ENCODE results near the gene SGK2.

Gene SGK2

DNA sequence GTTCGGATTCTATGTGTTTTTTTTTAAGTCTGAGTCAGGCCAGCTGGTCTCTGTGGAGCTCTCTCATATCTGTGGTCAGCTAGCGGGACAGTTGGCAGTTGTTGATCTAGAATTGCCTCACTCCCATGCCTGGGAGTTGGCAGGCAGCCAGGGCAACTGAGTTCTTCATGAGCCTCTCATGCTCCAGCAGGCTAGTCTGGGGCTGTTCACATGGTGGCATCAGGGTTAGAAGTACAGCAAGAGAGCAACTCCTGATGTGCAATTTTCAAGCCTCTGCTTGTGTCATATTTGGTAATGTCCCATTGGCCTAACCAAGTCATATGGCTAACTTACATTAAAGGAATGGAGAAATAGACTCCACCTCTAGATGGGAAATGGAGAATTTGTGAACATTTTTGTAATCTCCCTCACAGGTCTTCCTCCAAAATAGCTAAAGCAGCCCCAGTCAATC, 25.2 kb downstream of the SGK2 start:
- TF ChIP-seq FOXP2 (optimal IDR thresholded peaks at IDR 0.05; ENCODE audit: borderline replicate concordance, extremely low read depth, extremely low read length, insufficient read depth) = no peak
- TF ChIP-seq TAF1 (IDR thresholded peaks at IDR 0.05; ENCODE audit: borderline replicate concordance, insufficient read depth, low read length) = no peak
- TF ChIP-seq, protein P1, sequence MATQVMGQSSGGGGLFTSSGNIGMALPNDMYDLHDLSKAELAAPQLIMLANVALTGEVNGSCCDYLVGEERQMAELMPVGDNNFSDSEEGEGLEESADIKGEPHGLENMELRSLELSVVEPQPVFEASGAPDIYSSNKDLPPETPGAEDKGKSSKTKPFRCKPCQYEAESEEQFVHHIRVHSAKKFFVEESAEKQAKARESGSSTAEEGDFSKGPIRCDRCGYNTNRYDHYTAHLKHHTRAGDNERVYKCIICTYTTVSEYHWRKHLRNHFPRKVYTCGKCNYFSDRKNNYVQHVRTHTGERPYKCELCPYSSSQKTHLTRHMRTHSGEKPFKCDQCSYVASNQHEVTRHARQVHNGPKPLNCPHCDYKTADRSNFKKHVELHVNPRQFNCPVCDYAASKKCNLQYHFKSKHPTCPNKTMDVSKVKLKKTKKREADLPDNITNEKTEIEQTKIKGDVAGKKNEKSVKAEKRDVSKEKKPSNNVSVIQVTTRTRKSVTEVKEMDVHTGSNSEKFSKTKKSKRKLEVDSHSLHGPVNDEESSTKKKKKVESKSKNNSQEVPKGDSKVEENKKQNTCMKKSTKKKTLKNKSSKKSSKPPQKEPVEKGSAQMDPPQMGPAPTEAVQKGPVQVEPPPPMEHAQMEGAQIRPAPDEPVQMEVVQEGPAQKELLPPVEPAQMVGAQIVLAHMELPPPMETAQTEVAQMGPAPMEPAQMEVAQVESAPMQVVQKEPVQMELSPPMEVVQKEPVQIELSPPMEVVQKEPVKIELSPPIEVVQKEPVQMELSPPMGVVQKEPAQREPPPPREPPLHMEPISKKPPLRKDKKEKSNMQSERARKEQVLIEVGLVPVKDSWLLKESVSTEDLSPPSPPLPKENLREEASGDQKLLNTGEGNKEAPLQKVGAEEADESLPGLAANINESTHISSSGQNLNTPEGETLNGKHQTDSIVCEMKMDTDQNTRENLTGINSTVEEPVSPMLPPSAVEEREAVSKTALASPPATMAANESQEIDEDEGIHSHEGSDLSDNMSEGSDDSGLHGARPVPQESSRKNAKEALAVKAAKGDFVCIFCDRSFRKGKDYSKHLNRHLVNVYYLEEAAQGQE (IDR thresholded peaks at IDR 0.05; ENCODE audit: insufficient read depth in 1 of 2, low read depth in 2 of 2, low read length in 2 of 2) = no peak

DNA sequence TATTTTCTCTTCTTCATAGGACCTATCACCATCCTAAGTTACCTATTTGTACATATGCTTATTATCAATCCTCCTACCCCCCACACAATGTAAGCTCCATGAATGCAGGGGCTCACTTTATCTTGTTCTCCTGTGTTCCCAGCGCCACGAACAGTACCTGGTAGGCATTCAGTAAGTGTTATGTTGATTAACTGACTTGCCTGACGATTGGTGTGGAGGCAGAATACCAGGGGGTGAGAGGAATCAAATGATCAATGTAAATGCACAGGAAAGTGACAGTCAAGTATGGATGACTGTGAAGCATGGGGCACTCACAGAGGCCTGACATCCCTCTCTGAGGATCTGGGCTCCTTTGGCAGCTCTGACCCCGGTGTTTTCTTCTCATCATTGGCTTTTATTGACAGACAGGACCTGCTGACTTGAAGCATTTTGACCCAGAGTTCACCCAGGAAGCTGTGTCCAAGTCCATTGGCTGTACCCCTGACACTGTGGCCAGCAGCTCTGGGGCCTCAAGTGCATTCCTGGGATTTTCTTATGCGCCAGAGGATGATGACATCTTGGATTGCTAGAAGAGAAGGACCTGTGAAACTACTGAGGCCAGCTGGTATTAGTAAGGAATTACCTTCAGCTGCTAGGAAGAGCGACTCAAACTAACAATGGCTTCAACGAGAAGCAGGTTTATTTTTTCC, 25.8 kb downstream of the SGK2 start:
- TF ChIP-seq, protein P1 (IDR thresholded peaks at IDR 0.05; ENCODE audit: insufficient read depth in 1 of 2, low read depth in 2 of 2, low read length in 2 of 2) = no peak
- TF ChIP-seq TAF1 (IDR thresholded peaks at IDR 0.05; ENCODE audit: borderline replicate concordance, insufficient read depth, low read length) = no peak
- no peak for TF ChIP-seq POLR2AphosphoS5 (IDR thresholded peaks at IDR 0.05; ENCODE audit: low read depth, low read length)
- no peak for TF ChIP-seq FOXP2 (optimal IDR thresholded peaks at IDR 0.05; ENCODE audit: borderline replicate concordance, extremely low read depth, extremely low read length, insufficient read depth)
- TF ChIP-seq SIN3A (IDR thresholded peaks at IDR 0.05; ENCODE audit: borderline replicate concordance, insufficient read depth, low read length) = no peak

DNA sequence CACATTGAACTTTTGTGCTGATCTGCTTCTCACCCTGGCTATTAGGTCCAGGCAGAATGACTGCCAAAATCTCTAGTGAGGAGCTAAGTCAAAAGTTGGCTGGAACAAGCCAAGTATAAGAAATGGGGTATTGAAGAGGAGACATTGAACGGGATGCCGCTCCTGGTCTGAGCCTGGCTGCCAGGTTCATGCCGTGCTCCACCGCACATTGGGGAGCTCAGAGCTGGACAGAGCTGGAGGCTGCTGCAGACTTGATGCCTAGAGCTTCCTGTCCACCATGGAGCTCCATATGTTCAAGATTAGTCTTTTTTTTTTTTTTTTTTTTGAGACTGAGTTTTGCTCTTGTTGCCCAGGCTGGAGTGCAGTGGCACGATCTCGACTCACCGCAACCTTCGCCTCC, 27.8 kb downstream of the SGK2 start:
- TF ChIP-seq POLR2AphosphoS5 (IDR thresholded peaks at IDR 0.05; ENCODE audit: low read depth, low read length) (no peak), FOXP2 (optimal IDR thresholded peaks at IDR 0.05; ENCODE audit: borderline replicate concordance, extremely low read depth, extremely low read length, insufficient read depth) (no peak), SIN3A (IDR thresholded peaks at IDR 0.05; ENCODE audit: borderline replicate concordance, insufficient read depth, low read length) (no peak), TAF1 (IDR thresholded peaks at IDR 0.05; ENCODE audit: borderline replicate concordance, insufficient read depth, low read length) (no peak)
- TF ChIP-seq, protein P1 (IDR thresholded peaks at IDR 0.05; ENCODE audit: insufficient read depth in 1 of 2, low read depth in 2 of 2, low read length in 2 of 2) = no peak

DNA sequence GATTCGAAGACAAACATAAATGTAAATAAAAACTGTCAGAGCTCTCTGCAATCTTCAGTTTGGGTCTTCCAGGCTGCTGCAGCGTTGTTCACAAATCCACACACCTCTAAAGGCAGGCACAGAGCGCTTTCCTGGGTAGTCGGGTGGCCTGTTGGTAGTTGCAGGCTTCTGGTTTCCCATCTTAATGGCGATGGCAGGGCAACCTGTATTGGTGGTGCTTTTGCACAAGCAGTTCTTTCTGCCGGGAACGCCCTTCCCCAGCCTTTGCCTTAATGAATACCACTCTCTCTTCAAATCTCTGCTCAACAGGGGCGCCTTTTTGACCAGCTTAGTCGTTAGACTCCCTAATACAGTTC, 31.2 kb downstream of the SGK2 start:
- TF ChIP-seq POLR2AphosphoS5 (IDR thresholded peaks at IDR 0.05; ENCODE audit: low read depth, low read length) (no peak), SIN3A (IDR thresholded peaks at IDR 0.05; ENCODE audit: borderline replicate concordance, insufficient read depth, low read length) (no peak), TAF1 (IDR thresholded peaks at IDR 0.05; ENCODE audit: borderline replicate concordance, insufficient read depth, low read length) (no peak), FOXP2 (optimal IDR thresholded peaks at IDR 0.05; ENCODE audit: borderline replicate concordance, extremely low read depth, extremely low read length, insufficient read depth) (no peak)
- TF ChIP-seq, protein P1 (IDR thresholded peaks at IDR 0.05; ENCODE audit: insufficient read depth in 1 of 2, low read depth in 2 of 2, low read length in 2 of 2) = no peak
